ENCODE measurements around the gene ENAH.
"Not testable (repeated sequence)": the region's sequence is repeated elsewhere in the genome, so short reads cannot be mapped to it uniquely, and the experiment has no call there.

Gene ENAH

GRCh38 chr1:225670806-225671733, 18.1 kb upstream of the ENAH start:
- no peak for DNase-seq

GRCh38 chr1:225670356-225670755, 17.4 kb upstream of the ENAH start:
- no peak for DNase-seq

DNA sequence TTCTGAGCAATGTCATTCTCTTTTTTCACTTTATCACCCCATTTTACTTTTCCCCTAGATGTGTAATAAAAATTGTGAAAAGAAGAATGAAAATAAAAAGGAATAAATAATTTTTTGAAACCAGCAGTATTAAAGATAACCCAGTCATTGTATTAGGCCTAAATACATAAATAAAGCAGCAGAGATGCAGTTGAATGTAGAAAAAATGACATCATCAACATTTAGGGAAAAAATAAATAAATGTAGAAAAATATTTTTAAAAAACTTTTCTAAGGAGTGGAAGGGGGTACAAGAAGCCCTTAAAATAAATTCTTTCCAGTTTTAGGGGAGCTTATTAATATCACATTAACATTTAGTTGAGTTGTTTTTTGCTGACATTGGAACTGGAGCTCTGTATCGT, 15.3 kb upstream of the ENAH start:
- no peak for DNase-seq

DNA sequence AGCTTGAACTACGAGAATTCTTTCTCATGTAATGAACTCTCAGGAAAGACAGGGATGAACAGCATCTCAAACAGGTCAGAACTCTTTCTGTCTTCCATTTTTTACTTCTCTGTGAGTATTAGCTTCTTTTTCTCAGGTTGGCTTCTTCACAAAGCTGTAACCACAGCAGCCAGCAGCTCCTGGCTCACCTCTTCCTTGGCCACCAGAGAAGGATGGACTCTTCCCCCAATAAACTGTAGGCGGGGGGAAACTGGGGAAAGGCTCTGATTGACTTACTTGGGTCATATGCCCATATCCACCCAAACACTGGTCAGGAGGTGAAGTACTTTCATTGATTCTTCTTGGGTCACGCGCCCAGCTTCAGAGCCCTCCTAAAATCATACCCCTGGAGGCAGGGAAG, 14.4 kb upstream of the ENAH start:
- DNase-seq = no peak

- no peak for DNase-seq
These were observed 13.6 kb upstream of the ENAH start for GRCh38 chr1:225666495-225666894.

DNA sequence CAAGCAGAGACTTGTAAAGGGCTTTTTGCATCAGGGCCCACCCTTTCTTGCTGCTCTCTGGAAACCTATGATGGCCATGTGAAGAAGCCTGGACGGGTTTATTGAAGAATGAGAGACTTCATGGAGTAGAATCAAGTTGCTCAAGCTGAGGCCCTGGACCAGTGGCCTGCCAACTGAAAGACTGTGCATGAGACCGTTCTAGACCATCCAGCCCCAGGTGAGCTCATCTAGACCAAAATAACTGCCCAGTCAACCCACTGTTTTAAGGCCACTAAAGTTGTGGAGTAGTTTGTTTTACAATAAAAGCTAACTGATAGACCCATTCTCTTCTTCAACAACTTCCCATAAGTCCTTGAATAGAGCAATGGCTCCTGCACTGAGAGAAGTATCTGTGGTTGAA, 11.8 kb upstream of the ENAH start:
- DNase-seq = no peak

GRCh38 chr1:225662155-225662554, 9.2 kb upstream of the ENAH start:
- DNase-seq = no peak

GRCh38 chr1:225660544-225660946, 7.6 kb upstream of the ENAH start:
- DNase-seq = no peak

DNA sequence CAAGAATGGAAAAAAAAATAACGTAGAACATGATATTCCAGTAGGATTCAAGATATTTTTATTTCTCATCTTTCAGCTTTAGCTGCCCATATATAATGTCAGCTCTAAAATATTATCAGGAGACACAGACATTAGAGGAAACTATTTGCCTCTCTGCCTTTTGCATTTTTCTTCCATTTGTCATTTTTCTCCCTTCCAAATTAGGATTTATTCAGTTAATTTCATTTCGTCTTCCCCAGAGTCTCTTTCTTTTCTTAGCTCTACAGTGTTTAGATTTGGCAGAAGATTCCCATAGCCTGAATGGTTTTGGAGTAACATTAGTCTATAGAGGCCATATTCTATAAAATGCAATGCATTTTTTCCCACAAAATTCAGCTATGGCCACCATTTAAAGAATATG, 5.1 kb upstream of the ENAH start:
- no peak for DNase-seq

- DNase-seq = no peak
These were observed 4.6 kb upstream of the ENAH start for GRCh38 chr1:225657462-225657989.

- not testable (repeated sequence) for DNase-seq
These were observed 3.3 kb upstream of the ENAH start for GRCh38 chr1:225656259-225656655.

GRCh38 chr1:225655509-225656258, 2.8 kb upstream of the ENAH start:
- no peak for DNase-seq

- DNase-seq = no peak
These were observed 2.0 kb upstream of the ENAH start for GRCh38 chr1:225654688-225655508.

DNA sequence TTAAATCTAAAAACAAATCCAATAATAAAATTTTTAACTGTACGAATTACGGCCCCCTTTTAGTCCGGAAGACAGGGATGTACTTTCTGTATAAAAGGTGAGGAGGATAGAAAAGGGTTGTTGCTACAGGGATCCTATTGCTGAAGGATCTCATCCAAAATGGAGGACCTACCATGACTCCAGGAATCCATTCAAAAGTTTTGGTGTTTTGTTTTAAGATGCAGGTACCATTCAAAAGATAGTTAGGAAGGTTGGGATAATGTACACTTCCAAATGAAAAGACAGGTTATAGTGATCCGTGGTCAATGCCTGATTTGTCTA, 1.3 kb upstream of the ENAH start:
- DNase-seq = no peak

- DNase-seq = peak; percentile 66
These were observed 747 bp upstream of the ENAH start for GRCh38 chr1:225653463-225654276.

GRCh38 chr1:225651872-225652728, 823 bp downstream of the ENAH start:
- DNase-seq = no peak

DNA sequence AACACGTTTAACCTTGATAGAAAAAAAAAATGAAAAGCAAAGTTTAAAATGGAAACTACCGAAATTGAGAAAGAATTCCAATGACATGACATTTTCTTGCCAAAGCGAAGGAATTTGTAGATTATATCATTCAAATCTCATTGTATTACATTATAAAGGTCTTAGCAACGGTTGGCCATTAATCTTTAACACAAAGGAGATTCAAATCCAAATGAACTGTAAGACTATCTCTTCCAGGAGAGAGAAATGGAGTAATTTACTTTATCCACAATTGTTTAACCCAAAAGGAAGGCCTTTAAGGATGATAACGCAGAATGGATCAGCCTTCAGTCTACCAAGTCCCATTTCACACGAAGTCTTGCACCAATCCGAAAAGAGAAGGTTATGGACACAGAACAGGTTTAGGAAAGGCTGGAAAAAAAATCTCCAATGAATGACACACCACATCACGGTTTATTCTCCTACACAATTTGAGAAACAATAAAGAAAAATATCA, 1.5 kb downstream of the ENAH start:
- no peak for DNase-seq

GRCh38 chr1:225650179-225650578, 2.7 kb downstream of the ENAH start:
- DNase-seq = no peak

GRCh38 chr1:225645194-225645895, 7.6 kb downstream of the ENAH start:
- no peak for DNase-seq

DNA sequence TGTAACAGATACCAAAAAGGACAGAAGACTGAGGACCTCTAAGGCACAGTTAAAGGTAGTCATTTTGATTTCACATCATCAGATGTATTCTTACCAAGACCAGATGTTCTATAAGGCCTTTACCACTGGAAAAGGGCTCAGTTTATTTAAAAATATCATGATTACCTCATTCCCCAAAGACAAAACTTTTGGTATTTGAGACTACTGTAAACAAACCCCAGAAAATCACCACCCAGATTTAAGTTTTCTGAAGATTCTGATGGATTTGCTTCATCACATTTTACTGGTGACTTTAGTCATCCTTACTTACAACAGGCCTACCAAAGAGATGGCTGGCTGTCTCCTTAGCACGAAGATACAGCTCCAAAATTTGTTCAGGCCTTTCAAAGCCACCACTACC, 8.3 kb downstream of the ENAH start:
- DNase-seq = no peak

All from activated CD8-positive, alpha-beta memory T cell treated with anti-CD3 and anti-CD28 coated beads, Interleukin-2, amount 50 U/mL, for 48 hours (primary cell).